PC-3 (cell line): ENCODE results near the gene CORO2A. TPM values are rescaled to one million over a fixed set of nuclear protein-coding genes. Genes with fewer than 3 reads are reported as not detected.
A peak's percentile ranks its signal among the peaks of the same experiment; 100 is the strongest.

ENCODE experiments used
- ATAC-seq: fragments of 200-7000 bp; cut with Tn5 transposase; 2 replicates; pipeline ENCODE4 v1.9.1; 2020; ENCODE audit warnings: mild to moderate bottlenecking, moderate library complexity
- BruUV-seq: library from RNA; stranded (reverse); fragments of 400-500 nt; replicated peaks from 2 replicates; lab custom pipeline; 2021; lab: Mats Ljungman, UMichigan
- CTCF ChIA-PET: fragments of 300-600 bp; sonication (Branson Sonifier 250); formaldehyde crosslinking; loops from one replicate; lab custom pipeline; 2022; ENCODE audit warnings: antibody characterized with exemption; lab: Charles Lee
- POLR2A ChIA-PET: fragments of 300-600 bp; sonication (Branson Sonifier 250); formaldehyde crosslinking; loops from one replicate; lab custom pipeline; 2022; ENCODE audit warnings: antibody characterized with exemption; ENCODE audit not compliant: unreplicated experiment; lab: Charles Lee
- DNase-seq: peaks from one replicate; pipeline ENCODE4 v3.0.0-alpha.2; 2015
- H2AFZ ChIP-seq: fragments of 300-600 bp; sonication (generic); 2 replicates; pipeline ENCODE4 v1.6.0; 2016; ENCODE audit warnings: antibody characterized with exemption, low read length
- H3F3A ChIP-seq: fragments of 300-600 bp; sonication (generic); one replicate; pipeline ENCODE4 v1.6.0; 2017; ENCODE audit warnings: antibody characterized with exemption, low read length, control low read depth, mild to moderate bottlenecking; ENCODE audit not compliant: unreplicated experiment
- H3K27ac ChIP-seq: fragments of 300-600 bp; sonication (generic); 2 replicates; pipeline ENCODE4 v1.5.1; 2016; ENCODE audit warnings: mild to moderate bottlenecking, low read length
- H3K27me3 ChIP-seq: fragments of 300-600 bp; sonication (generic); 2 replicates; pipeline ENCODE4 v1.6.1; 2016; ENCODE audit warnings: low read length, mixed read lengths
- H3K36me3 ChIP-seq: fragments of 300-600 bp; sonication (generic); 2 replicates; pipeline ENCODE4 v1.6.1; 2016; ENCODE audit warnings: low read depth, mixed run types, low read length, mixed read lengths
- H3K4me1 ChIP-seq: fragments of 300-600 bp; sonication (generic); 2 replicates; pipeline ENCODE4 v1.5.1; 2016; ENCODE audit warnings: low read length; ENCODE audit not compliant: insufficient read depth
- H3K4me2 ChIP-seq: fragments of 300-600 bp; sonication (generic); 2 replicates; pipeline ENCODE4 v1.6.0; 2016; ENCODE audit warnings: low read length
- H3K4me3 ChIP-seq: fragments of 300-600 bp; sonication (generic); 2 replicates; pipeline ENCODE4 v1.5.1; 2016; ENCODE audit warnings: mild to moderate bottlenecking, low read length, mixed read lengths
- H3K79me2 ChIP-seq: fragments of 300-600 bp; sonication (generic); 2 replicates; pipeline ENCODE4 v1.6.1; 2017; ENCODE audit warnings: low read length, mixed read lengths
- H3K9ac ChIP-seq: fragments of 300-600 bp; sonication (generic); 2 replicates; pipeline ENCODE4 v1.6.0; 2016; ENCODE audit warnings: mild to moderate bottlenecking, low read length
- H3K9me2 ChIP-seq: fragments of 300-600 bp; sonication (generic); replicated peaks from 2 replicates; pipeline ENCODE4 v1.6.1; 2016; ENCODE audit warnings: mixed run types, low read length, mixed read lengths
- H3K9me3 ChIP-seq: fragments of 300-600 bp; sonication (generic); 2 replicates; pipeline ENCODE4 v1.6.1; 2016; ENCODE audit warnings: low read length, mixed read lengths
- H4K20me1 ChIP-seq: fragments of 300-600 bp; sonication (generic); 2 replicates; pipeline ENCODE4 v1.6.1; 2016; ENCODE audit warnings: low read length, mixed read lengths
- CTCF ChIP-seq: fragments of 300-600 bp; sonication (generic); conservative IDR thresholded peaks from 2 replicates; pipeline ENCODE4 v1.5.1; 2017; ENCODE audit warnings: antibody characterized with exemption, low read depth, mild to moderate bottlenecking, low read length
- EZH2 ChIP-seq: fragments of 300-600 bp; sonication (generic); IDR thresholded peaks from one replicate; pipeline ENCODE4 v1.6.1; 2017; ENCODE audit warnings: antibody characterized with exemption, mild to moderate bottlenecking, low read length; ENCODE audit not compliant: unreplicated experiment
- EZH2phosphoT487 ChIP-seq: fragments of 300-600 bp; sonication (generic); IDR thresholded peaks from 2 replicates; pipeline ENCODE4 v1.6.1; 2018; ENCODE audit warnings: mild to moderate bottlenecking, antibody characterized with exemption, low read length, borderline replicate concordance
- intact Hi-C: fragments of 100-400 bp; cut with micrococcal nuclease; formaldehyde crosslinking; loops from 2 replicates; pipeline ENCODE4 v1.9.0; 2023
- total RNA-seq: library from RNA; depleted of rRNA; stranded (reverse); fragments of >200 nt; gene quantifications from 2 replicates; pipeline ENCODE4 v1.2.3, GENCODE V29; 2014

Gene CORO2A
- total RNA-seq, 1 experiment from 2014 or later: 2.2 TPM

- DNase-seq (peak; percentile 85), ATAC-seq (peak; percentile 83)
- intact Hi-C loops: no loop called here
- Histone ChIP-seq H4K20me1 (no peaks in the 10 kb centered on the region), H3K9ac (no peak overlapping the region; the same call in 1 of the 2 replicates), H2AFZ (no peak overlapping the region), H3K36me3 (0 out of 2 replicates have a peak, but pooled peaks cover 5% of the 10 kb centered on the region), H3K79me2 (no peaks in the 10 kb centered on the region), H3K4me1 (peaks cover 48% of the 10 kb centered on the region), H3K4me2 (peak overlapping the region; percentile 54; the same call in 1 of the 2 replicates), H3K27ac (peak overlapping the region; percentile 62), H3K4me3 (no peak overlapping the region), H3K9me2 (no peaks in the 10 kb centered on the region), H3F3A (no peaks in the 10 kb centered on the region), H3K27me3 (no peaks in the 10 kb centered on the region), H3K9me3 (no peaks in the 10 kb centered on the region)
- TSS peak; percentile 46 for BruUV-seq
- CTCF ChIA-PET: interaction anchor here (0.6 kb wide), 1 partner anchor 24 kb away, joined by 6 read pairs; no protein-coding TSS in a partner anchor
- TF ChIP-seq EZH2phosphoT487 (no peak), CTCF (no peak), EZH2 (no peak)
- POLR2A ChIA-PET: interaction anchor here (0.5 kb wide), 1 partner anchor 33 kb away, joined by 3 read pairs; no protein-coding TSS in a partner anchor
Measured at GRCh38 chr9:98222885-98223691, 30.7 kb upstream of the CORO2A start.

- H3K79me2 ChIP-seq: no peaks in the 10 kb centered on the region
- no peak for DNase-seq
- H3K4me1 ChIP-seq: peaks cover 36% of the 10 kb centered on the region
- no peaks in the 10 kb centered on the region for H4K20me1 ChIP-seq
- H3K36me3 ChIP-seq: 0 out of 2 replicates have a peak, but pooled peaks cover 4% of the 10 kb centered on the region
- no peak for ATAC-seq
- POLR2A ChIA-PET: no interaction called here
- intact Hi-C loops: no loop called here
- no peaks in the 10 kb centered on the region for H3K9me2 ChIP-seq
- no peak overlapping the region for H3K4me2 ChIP-seq
- no peak for TF ChIP-seq CTCF
- no peaks in the 10 kb centered on the region for H3F3A ChIP-seq
- no peak overlapping the region for H3K27ac ChIP-seq
- no peak overlapping the region for H3K4me3 ChIP-seq
- no peak overlapping the region for H3K9ac ChIP-seq
- no peaks in the 10 kb centered on the region for H3K27me3 ChIP-seq
- no peaks in the 10 kb centered on the region for H3K9me3 ChIP-seq
- no TSS peak for BruUV-seq
- CTCF ChIA-PET: no interaction called here
- no peak overlapping the region for H2AFZ ChIP-seq
Measured at GRCh38 chr9:98220911-98221310, 28.5 kb upstream of the CORO2A start.

GRCh38 chr9:98219794-98220370 is 27.4 kb upstream of the CORO2A start:
- Histone ChIP-seq H3K4me2 (peak overlapping the region; percentile 78; the same call in 1 of the 2 replicates), H3K4me3 (no peak overlapping the region), H3K36me3 (no peaks in the 10 kb centered on the region), H3K9me2 (no peaks in the 10 kb centered on the region), H4K20me1 (no peaks in the 10 kb centered on the region), H3F3A (no peaks in the 10 kb centered on the region), H2AFZ (no peak overlapping the region), H3K79me2 (no peaks in the 10 kb centered on the region), H3K9me3 (no peaks in the 10 kb centered on the region), H3K4me1 (peaks cover 35% of the 10 kb centered on the region), H3K27ac (peak overlapping the region; percentile 87), H3K27me3 (no peaks in the 10 kb centered on the region), H3K9ac (no peak overlapping the region)
- DNase-seq (no peak), ATAC-seq (no peak)
- ChIA-PET CTCF (no interaction called here), POLR2A (interaction anchor here (0.5 kb wide), 1 partner anchor 50 kb away, joined by 4 read pairs; no protein-coding TSS in a partner anchor)
- TF ChIP-seq EZH2phosphoT487: no peak
- no peak for TF ChIP-seq CTCF
- TF ChIP-seq EZH2: no peak
- intact Hi-C loops: no loop called here
- BruUV-seq: no TSS peak
